Measurements from ENCODE around the gene PRSS56.
"Not testable (repeated sequence)": the region's sequence is repeated elsewhere in the genome, so short reads cannot be mapped to it uniquely, and the experiment has no call there.

The PRSS56 gene

GRCh38 chr2:232526372-232526941 lies 6.3 kb downstream of the PRSS56 start:
- no peak for DNase-seq

DNA sequence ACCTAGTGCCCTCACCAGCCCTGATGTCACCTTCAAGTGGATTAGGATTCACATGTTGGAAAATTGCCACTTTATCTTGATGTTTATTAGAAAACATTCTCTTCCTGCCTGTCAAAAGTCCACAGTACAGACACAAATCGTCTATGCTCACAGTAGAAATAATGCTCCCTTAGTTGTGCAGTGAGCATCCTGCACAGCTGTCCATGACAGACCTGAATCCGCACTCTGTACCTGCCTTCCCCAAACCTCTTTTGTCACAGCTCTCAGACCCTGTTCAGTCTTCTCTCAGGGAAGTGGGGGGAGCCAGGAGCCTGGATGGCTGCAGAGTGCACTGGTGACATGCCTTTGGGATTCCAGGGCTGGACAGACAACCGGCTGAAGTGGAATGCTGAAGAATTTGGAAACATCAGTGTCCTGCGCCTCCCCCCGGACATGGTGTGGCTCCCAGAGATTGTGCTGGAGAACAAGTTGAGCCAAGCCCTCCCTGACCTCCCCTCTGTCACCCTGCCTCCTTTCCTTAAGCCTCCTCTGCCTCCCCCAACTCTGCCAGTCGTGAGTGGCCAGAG lies 7.8 kb downstream of the PRSS56 start:
- no peak for DNase-seq

DNA sequence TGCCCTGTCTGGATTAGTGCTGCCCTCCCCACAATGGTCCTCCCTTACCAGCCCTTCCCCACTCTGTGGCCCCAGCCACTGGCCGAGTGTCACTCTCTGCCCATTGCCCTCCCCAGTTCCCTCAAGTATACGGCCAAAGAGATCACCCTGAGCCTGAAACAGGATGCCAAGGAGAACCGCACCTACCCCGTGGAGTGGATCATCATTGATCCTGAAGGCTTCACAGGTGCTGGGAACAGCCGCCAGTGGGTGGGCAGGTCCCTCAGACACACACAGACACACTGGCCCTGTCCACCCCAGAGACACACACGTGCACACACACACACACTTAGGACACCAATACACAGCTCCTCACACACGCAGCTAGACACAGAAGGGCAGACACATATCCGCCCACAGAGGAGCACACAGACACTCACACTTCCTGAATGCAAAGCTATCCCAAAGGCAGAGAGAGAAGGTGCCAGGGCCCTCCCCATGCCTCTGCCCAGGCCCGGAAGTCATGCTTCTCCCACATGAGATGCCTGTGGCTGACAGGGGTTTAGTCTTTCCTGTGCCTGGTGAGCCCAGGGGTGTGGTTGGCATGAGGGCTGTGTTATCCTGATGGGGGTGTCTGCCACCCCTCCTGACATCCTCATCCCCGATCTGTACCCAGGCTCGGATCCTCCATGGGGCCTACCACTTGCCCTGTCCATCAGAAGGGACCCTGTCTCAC lies 8.7 kb downstream of the PRSS56 start:
- DNase-seq, result no peak

- no peak for DNase-seq
These were observed 9.8 kb downstream of the PRSS56 start for GRCh38 chr2:232529806-232530547.

DNA sequence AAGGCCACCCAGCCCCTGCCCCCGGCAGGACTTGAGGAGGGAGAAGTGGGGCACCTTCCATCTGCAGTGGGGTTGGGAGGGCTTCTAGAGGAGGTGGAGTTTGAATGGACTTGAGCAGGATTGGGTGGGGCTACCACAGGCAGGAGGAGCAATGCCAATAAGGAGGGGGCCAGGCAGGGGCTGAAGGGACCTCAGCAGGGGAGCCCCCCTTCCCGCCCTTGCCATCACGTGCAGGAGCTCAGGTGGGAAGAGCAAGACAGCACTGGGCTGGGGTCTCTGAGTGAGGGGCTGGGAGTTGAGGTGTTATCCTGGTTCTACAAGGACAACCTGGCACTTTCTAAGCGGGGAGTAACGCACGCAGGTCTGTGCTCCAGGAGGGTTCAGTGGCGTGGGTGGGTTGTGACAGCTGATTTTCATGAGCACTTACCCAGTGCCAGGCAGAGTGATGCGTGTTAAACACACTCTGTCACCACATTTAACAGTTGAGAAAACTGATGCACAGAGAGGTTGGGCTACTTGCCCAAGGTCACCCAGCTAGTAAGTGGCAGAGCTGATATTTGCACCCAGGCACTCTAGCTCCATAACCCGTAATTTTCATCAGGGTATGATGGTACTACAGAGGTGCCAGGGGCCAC lies 10.6 kb downstream of the PRSS56 start:
- DNase-seq, result no peak

GRCh38 chr2:232532419-232532818 lies 12.2 kb downstream of the PRSS56 start:
- no peak for DNase-seq

DNA sequence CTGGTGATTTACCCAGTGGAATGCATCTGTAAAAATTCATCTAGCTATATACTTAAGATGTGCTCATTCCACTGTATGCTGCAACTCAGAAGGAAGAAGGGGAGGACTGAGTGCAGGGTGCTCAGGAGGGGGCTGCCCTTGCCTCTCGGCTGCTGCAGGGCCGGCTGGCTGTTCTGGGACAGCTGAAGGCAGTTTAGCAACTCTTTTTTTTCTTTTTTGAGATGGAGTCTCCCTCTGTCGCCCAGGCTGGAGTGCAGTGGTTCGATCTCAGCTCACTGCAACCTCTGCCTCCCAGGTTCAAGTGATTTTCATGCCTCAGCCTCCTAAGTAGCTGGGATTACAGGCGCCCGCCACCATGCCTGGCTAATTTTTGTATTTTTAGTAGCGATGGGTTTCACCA lies 12.6 kb downstream of the PRSS56 start:
- DNase-seq, result not testable (repeated sequence)

- no peak for DNase-seq
These were observed 13.9 kb downstream of the PRSS56 start for GRCh38 chr2:232533944-232534710.

GRCh38 chr2:232534940-232535651 lies 14.9 kb downstream of the PRSS56 start:
- DNase-seq, result no peak

- DNase-seq, result no peak
These were observed 15.8 kb downstream of the PRSS56 start for GRCh38 chr2:232535761-232536530.

GRCh38 chr2:232537079-232537478 lies 16.9 kb downstream of the PRSS56 start:
- DNase-seq, result no peak

- DNase-seq, result no peak
These were observed 17.3 kb downstream of the PRSS56 start for GRCh38 chr2:232537499-232537898.

DNA sequence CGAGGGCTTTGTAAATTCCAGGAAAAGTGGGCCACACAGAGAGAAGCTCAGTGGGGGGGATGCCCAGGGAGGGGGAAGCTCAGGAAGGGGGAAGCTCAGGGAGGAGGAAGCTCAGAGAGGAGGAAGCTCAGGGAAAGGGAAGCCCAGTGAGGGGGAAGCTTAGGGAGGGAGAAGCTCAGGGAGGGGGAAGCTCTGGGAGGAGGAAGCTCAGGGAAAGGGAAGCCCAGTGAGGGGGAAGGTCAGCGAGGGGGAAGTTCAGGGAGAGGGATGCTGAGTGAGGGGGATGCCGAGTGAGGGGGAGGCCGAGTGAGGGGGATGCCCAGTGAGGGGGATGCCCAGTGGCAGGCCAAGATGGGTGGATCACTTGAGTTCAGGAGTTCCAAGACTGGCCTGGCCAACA lies 18.5 kb downstream of the PRSS56 start:
- DNase-seq, result no peak

GRCh38 chr2:232539298-232540231 lies 19.4 kb downstream of the PRSS56 start, which contains the start of gene CHRNG:
CHRNG (plus strand) TSS chr2:232539692; CDS start chr2:232539748, 56 bp downstream.
- DNase-seq, result no peak

- no peak for DNase-seq
These were observed 20.4 kb downstream of the PRSS56 start for GRCh38 chr2:232540441-232541041.

DNA sequence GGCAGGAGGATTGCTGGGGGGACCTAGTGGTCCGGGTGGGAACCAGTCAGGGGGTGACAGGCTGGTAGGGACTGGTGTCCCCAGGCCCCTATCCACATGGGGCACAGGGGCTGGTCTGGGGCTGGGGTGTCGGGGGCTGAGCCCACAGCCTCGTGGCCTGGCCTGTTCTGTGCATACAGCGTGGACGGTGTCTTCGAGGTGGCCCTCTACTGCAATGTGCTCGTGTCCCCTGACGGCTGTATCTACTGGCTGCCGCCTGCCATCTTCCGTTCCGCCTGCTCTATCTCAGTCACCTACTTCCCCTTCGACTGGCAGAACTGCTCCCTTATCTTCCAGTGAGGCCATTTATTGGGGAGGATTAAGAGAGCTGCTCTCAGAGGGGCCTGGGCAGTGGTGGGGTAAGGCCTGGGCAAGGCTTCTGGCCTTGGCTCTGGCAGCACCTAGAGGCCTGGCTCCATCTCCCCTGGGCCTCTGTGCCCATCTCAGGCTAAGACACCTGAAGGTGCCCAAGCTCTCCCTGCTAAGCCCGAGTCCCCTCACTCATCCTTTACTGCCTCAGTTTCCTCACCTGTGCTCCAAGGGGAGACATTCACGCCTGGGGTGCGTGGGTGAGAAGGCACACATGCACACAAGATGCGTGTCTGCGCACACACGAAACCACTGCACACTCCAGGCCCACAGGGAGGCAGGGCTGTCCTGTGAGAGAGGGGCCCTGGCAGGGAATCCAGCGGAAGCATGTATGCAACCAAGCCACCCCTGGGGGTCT lies 21.2 kb downstream of the PRSS56 start:
- no peak for DNase-seq

DNA sequence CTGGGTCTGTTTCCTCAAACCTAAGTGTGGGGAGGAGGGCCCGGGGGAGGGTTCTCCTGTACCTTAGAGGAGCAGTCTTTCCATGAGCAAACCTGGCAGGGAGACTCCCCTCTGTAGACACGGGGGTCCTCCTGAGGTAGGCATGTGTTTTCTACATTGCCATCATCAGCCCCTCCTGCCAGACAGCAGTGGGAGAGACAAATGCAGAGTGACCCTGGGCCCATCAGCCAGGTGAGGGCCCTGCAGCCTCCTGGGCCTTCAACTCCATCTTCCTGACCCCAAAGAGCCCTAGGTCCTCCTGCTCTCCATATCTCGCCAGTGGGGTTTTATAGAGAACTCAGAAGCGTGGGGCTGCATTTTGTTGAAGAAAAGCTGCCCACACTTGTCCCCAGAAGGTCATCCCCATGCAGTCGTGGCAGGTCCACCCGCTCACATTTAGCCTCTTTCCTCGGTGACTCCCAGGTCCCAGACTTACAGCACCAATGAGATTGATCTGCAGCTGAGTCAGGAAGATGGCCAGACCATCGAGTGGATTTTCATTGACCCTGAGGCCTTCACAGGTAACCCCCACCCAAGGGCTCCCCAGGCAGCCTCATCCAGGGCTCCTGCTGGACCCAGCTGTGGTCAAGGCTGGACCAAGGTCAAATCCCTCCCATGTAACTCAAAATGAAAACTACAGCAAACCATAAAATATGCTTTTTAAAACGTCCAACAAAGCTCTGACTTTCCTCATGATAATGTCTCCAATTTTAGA lies 21.9 kb downstream of the PRSS56 start:
- DNase-seq, result no peak
